ENCODE data around the gene CCSER1.
"Not testable (repeated sequence)": the region's sequence is repeated elsewhere in the genome, so short reads cannot be mapped to it uniquely, and the experiment has no call there.

The CCSER1 gene

GRCh38 chr4:90715242-90715641, 588.0 kb downstream of the CCSER1 start:
- DNase-seq (ENCODE audit: low spot score), result no peak

GRCh38 chr4:90718931-90719330, 591.7 kb downstream of the CCSER1 start:
- DNase-seq (ENCODE audit: low spot score), result no peak

- no peak for DNase-seq (ENCODE audit: low spot score)
These were observed 600.7 kb downstream of the CCSER1 start for GRCh38 chr4:90727938-90728337.

- DNase-seq (ENCODE audit: low spot score), result no peak
These were observed 603.6 kb downstream of the CCSER1 start for GRCh38 chr4:90730752-90731151.

- DNase-seq (ENCODE audit: low spot score), result no peak
These were observed 606.0 kb downstream of the CCSER1 start for GRCh38 chr4:90733211-90733610.

- DNase-seq (ENCODE audit: low spot score), result no peak
These were observed 618.0 kb downstream of the CCSER1 start for GRCh38 chr4:90745176-90745575.

GRCh38 chr4:90753068-90753467, 625.9 kb downstream of the CCSER1 start:
- no peak for DNase-seq (ENCODE audit: low spot score)

- DNase-seq (ENCODE audit: low spot score), result no peak
These were observed 630.4 kb downstream of the CCSER1 start for GRCh38 chr4:90757534-90758060.

- no peak for DNase-seq (ENCODE audit: low spot score)
These were observed 632.9 kb downstream of the CCSER1 start for GRCh38 chr4:90760059-90760458.

GRCh38 chr4:90766837-90767236, 639.6 kb downstream of the CCSER1 start:
- no peak for DNase-seq (ENCODE audit: low spot score)

- DNase-seq (ENCODE audit: low spot score), result no peak
These were observed 642.1 kb downstream of the CCSER1 start for GRCh38 chr4:90769251-90769650.

GRCh38 chr4:90780193-90780592, 653.0 kb downstream of the CCSER1 start:
- DNase-seq (ENCODE audit: low spot score), result no peak

- no peak for DNase-seq (ENCODE audit: low spot score)
These were observed 659.4 kb downstream of the CCSER1 start for GRCh38 chr4:90786602-90787001.

- DNase-seq (ENCODE audit: low spot score), result no peak
These were observed 665.5 kb downstream of the CCSER1 start for GRCh38 chr4:90792696-90793095.

- DNase-seq (ENCODE audit: low spot score), result no peak
These were observed 671.8 kb downstream of the CCSER1 start for GRCh38 chr4:90798948-90799347.

- no peak for DNase-seq (ENCODE audit: low spot score)
These were observed 672.7 kb downstream of the CCSER1 start for GRCh38 chr4:90799895-90800294.

GRCh38 chr4:90815569-90815968, 688.4 kb downstream of the CCSER1 start:
- no peak for DNase-seq (ENCODE audit: low spot score)

GRCh38 chr4:90816754-90817153, 689.6 kb downstream of the CCSER1 start:
- DNase-seq (ENCODE audit: low spot score), result no peak

- no peak for DNase-seq (ENCODE audit: low spot score)
These were observed 697.3 kb downstream of the CCSER1 start for GRCh38 chr4:90824266-90825150.

GRCh38 chr4:90825849-90826248, 698.7 kb downstream of the CCSER1 start:
- DNase-seq (ENCODE audit: low spot score), result no peak

GRCh38 chr4:90833706-90834105, 706.5 kb downstream of the CCSER1 start:
- DNase-seq (ENCODE audit: low spot score), result no peak

GRCh38 chr4:90837241-90837640, 710.0 kb downstream of the CCSER1 start:
- DNase-seq (ENCODE audit: low spot score), result no peak

- DNase-seq (ENCODE audit: low spot score), result not testable (repeated sequence)
These were observed 711.7 kb downstream of the CCSER1 start for GRCh38 chr4:90838859-90839258.

- DNase-seq (ENCODE audit: low spot score), result no peak
These were observed 713.1 kb downstream of the CCSER1 start for GRCh38 chr4:90840291-90840690.
